Activated gamma-delta T cell treated with anti-CD3 and anti-CD28 coated beads, Interleukin-2, amount 50 U/mL, for 16 hours (primary cell): ENCODE measurements around the gene ATP5F1B.

ENCODE experiments used
- DNase-seq: peaks from one replicate; pipeline ENCODE4 v3.0.0-alpha.2; 2020; ENCODE audit warnings: low read depth

Gene ATP5F1B

DNA sequence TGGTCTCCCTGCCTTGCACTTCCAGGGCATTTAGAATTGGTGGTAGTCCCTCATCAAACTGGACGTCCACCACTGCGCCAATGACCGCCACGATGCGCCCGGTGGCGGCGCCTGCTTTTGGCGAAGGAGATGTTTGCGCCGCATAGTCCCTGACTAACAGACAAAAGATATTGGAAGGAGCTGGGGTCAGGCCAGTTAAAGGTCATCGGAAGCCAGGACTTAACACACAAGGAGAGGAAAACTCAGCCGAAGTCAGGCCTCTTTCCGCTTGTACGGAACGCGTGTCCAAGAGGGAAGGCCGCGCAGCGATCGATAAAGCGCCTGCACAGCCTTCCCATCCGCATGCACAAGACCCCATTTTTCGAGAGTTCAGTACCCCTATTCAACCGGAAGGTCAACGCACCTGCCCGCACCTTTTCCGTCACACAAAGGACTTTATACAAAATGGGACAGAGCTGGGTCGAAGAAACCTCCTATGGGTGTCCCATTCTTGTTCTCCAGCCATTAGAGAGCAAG lies 525 bp downstream of the ATP5F1B start:
- DNase-seq, result no peak

DNA sequence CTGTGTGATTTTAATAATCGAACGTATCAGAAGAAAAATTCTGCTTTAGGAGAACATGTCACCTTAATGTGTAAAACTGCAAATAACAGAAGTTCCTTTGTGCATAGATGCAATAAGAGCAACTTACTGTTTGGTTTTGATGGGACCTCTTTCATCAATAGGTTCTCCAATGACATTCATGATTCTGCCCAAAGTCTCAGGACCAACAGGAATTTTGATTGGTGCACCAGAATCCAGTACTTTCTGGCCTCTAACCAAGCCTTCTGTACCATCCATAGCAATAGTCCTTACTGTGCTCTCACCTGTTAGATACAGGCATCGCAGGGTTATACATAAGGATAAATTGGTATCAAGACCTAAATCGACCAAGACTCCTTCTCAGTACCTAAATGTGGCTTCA lies 1.1 kb downstream of the ATP5F1B start:
- no peak for DNase-seq

DNA sequence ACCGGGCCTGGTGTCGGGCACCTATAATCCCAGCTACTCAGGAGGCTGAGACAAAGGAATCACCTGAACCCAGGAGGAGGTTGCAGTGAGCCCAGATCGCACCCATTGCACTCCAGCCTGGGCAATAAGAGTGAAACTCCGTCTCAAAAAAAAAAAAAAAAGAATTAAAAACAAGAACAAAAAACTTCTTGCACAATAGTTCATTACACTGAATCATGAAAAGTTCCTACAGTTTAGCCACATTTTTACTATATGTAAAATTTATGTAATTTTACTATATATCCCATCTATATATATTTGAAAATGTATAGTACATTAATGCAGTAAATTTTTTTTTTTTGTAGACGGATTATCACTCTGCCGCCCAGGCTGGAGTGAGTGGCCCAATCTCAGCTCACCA lies 4.6 kb downstream of the ATP5F1B start:
- DNase-seq, result no peak

- DNase-seq, result no peak
Observed at GRCh38 chr12:56637621-56638020, 8.2 kb downstream of the ATP5F1B start.

DNA sequence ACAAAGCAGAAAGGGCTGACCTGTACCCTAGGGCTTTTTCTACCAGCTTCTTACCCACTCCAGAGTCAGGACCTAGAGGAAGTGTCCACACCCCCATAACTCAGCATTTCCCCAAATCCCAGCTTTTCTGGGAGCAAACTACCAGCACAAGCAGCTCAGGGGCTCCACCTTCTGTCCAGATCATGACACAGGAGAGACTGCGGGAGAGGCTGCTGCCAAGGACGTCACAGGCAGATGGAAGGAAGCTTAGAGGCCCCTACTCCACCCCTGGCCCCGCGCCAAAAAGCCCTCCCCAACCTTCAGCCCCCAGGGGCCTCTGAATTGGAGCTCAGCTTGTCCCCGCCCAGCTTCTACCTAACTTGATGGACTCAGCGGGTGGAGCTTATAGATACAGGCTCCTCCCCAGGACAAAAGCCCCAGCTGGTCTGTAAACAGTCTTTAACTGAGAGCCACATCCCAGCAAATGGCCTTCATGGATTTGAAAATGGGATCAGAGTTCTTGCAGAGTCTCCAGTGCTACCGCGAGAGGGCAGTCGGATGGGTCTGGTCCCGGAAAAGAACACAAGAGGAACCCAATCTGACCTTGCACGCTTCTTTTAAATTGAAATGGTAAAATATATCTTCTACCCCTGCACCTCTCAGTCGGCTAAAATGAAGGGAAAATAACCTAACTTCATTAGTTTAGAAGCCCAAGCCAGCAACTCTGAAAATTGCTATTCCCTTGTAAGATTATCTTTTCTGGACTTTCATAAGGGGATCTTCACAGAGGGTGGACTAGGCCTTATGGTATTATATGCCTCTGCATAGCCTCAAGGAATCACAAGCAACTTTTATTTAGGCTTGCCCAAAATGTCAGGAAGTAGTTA lies 8.9 kb downstream of the ATP5F1B start:
- DNase-seq, result peak; percentile 87

GRCh38 chr12:56635806-56636674 lies 9.7 kb downstream of the ATP5F1B start:
- peak; percentile 70 for DNase-seq

- DNase-seq, result peak; percentile 49
Observed at GRCh38 chr12:56634837-56635791, 10.7 kb downstream of the ATP5F1B start.

DNA sequence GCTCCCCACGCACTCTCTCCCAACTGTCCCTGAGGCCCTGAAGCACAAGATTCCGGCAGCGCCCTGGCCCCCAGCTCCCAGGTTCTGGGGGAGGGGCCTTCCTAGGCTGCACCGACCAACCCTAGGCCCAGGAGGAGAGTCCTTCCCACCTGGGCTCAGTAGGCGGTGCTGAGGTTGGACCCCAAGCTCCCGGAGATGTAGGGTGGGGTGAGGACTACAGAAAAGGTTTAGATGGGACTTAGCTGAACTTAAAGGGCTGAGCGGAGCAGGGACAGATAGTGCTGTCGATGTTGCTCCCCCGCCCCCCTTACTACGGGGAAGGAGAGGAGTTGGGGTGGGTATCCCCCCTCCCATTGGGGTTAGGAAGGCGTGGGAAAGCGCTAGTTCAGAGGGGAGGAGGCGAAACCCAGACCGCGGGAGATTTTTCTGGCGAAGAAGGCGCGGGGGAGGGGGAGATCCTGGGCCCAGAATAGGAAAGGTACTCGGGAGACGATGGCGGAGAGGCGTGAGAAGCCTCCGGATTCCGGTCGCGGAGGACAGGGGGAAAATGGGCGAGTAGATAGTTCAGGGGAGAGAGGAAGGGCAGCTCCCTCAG lies 11.4 kb downstream of the ATP5F1B start:
- DNase-seq, result no peak

GRCh38 chr12:56633468-56634241 lies 12.1 kb downstream of the ATP5F1B start:
- DNase-seq, result no peak

GRCh38 chr12:56632701-56633467 lies 12.9 kb downstream of the ATP5F1B start:
- no peak for DNase-seq

DNA sequence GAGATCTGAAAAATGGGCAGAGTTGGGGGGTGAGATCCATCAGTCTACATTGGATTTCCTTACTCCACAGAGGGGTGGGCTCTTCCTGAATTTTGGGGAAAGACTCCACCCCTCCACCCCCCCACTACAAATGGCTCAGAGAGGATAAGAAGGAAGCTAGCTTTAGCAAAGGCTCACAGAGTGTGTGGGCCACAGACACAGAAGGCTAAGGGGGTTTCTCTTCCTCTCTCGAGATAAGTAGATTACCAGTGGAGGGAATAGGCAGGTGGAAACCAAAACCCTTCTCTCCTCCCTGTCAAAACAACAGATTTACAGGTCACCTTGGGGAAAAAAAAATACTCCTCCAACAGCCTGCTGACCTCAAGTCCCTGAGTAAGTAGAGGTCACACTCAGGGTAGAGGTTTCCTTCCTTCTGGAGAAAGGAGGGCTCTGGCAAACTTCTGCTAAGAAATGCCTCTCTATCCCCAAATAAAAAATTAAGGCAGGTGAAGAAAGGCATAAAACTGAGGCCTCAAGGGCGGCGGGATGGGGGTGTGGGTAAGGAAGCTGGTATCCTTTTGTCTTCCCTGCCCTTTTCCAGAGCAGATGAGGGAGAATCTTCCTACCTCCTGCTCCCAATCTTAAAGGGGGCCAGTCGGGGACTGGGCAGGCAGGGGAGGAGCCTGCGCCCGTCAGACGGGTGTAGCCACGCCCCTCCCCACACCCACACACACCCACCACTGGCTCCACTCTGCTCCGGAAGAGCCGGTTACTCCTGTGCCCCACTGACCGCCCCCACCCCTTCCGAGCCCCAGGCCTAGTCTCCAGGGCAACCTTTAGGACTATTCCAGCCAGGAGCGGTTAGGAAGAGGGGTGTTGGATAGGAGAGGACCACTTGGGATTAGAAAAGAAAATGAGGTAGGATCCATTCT lies 13.7 kb downstream of the ATP5F1B start:
- no peak for DNase-seq

- DNase-seq, result peak; percentile 76
Observed at GRCh38 chr12:56630180-56630632, 15.6 kb downstream of the ATP5F1B start, which contains the start of gene BAZ2A. BAZ2A (minus strand) TSS chr12:56630326; CDS start chr12:56617530, 12,796 bp downstream.

- DNase-seq, result no peak
Observed at GRCh38 chr12:56629459-56630179, 16.2 kb downstream of the ATP5F1B start.

DNA sequence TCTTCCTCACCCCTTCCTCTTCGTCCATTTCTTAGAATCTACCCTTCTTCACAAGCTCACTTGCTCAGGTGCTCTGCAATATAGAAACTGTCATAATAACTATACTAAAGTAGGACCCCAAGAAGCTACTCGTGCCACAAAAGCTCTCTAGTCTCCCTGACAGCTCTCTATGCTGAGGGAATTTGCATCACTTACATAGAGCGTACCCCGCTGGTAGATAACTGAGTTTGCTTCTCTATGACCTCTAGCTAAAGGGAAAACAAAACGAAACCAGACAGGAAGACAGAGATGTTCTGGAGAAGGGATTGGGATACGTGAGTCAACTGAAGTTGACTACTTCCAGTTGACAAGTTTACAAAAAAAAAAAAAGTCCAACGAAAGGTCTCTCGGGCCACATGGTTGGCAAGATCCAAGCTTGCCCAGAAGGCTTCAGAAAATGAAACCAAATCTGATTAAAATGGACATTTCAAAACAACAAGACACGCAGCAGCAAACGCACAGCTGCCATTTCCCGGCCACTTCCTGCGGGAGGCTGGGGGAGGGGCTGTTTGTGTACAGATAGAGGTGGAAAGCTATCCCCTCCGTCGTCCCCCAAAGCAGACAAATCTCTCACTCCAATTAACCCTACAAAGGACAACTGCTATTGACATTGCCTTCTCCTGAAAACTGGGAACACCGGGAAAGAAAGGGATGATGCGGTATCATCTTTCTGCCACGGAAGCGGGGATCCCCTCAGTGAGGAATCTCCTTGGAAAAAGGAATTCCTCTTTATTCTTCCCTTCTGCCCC lies 16.9 kb downstream of the ATP5F1B start:
- DNase-seq, result peak; percentile 49

DNA sequence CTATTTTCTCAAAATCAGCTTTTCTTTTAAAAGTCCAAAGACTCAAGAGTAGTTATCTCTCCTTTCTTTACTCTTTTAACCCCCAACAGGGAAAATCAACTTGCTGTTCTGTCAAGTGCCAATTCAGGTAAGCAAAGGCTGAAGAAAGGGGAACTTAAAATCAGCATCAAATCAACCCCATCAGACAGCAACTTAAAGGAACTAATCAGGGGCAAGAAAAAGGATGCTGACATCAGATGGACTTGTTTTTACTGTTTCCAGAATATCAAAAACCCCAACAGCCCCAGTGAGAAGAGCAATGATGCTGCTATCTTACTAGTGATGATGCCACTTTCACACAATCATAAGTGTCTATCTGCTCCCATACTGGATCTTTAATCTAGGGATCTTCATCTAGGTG lies 19.1 kb downstream of the ATP5F1B start:
- no peak for DNase-seq

DNA sequence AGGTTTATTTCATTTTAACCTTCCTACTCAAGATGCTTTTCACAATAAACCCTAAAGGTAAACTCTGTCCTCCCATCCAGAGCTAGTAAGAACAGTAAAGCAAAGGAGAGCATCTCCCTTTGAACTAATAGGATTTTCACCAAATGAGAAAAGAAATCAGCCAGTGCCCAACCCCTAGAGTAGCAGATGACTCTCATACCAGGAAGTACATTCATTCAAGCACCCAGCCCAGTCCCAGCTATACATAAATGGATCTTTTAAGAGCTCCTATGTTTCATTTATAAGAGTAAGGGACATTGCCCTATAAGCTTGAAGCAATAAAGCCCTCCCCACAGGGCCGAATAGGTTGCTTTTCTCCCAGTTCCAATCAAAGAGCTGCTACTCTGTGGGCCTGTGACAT lies 23.2 kb downstream of the ATP5F1B start:
- no peak for DNase-seq

- DNase-seq, result no peak
Observed at GRCh38 chr12:56616925-56617324, 28.9 kb downstream of the ATP5F1B start.
